ENCODE results near the gene CRACDL.

CRACDL gene

GRCh38 chr2:98744595-98744994 is 191.4 kb downstream of the CRACDL start:
- DNase-seq: no peak
